Measurements from ENCODE around the gene MYBPC3.

MYBPC3 gene

GRCh38 chr11:47359162-47359561 lies 6.7 kb upstream of the MYBPC3 start:
- DNase-seq (ENCODE audit: low read depth in 2 of 2, low spot score in 1 of 2) = no peak

GRCh38 chr11:47358731-47359051 lies 6.2 kb upstream of the MYBPC3 start:
- no peak for DNase-seq (ENCODE audit: low read depth in 2 of 2, low spot score in 1 of 2)

- no peak for DNase-seq (ENCODE audit: low read depth in 2 of 2, low spot score in 1 of 2)
Measured at GRCh38 chr11:47357985-47358730, 5.7 kb upstream of the MYBPC3 start.

GRCh38 chr11:47356998-47357329 lies 4.5 kb upstream of the MYBPC3 start:
- DNase-seq (ENCODE audit: low read depth in 2 of 2, low spot score in 1 of 2) = no peak

GRCh38 chr11:47356129-47356997 lies 3.9 kb upstream of the MYBPC3 start:
- DNase-seq (ENCODE audit: low read depth in 2 of 2, low spot score in 1 of 2) = no peak

GRCh38 chr11:47355283-47356128 lies 3.0 kb upstream of the MYBPC3 start:
- DNase-seq (ENCODE audit: low read depth in 2 of 2, low spot score in 1 of 2) = no peak

GRCh38 chr11:47354913-47355282 lies 2.4 kb upstream of the MYBPC3 start:
- DNase-seq (ENCODE audit: low read depth in 2 of 2, low spot score in 1 of 2) = no peak

- DNase-seq (ENCODE audit: low read depth in 2 of 2, low spot score in 1 of 2) = no peak
Measured at GRCh38 chr11:47353978-47354774, 1.7 kb upstream of the MYBPC3 start.

GRCh38 chr11:47351156-47352126 lies 1.1 kb downstream of the MYBPC3 start:
- DNase-seq (ENCODE audit: low read depth in 2 of 2, low spot score in 1 of 2) = no peak

- DNase-seq (ENCODE audit: low read depth in 2 of 2, low spot score in 1 of 2) = no peak
Measured at GRCh38 chr11:47350315-47350714, 2.2 kb downstream of the MYBPC3 start.

- no peak for DNase-seq (ENCODE audit: low read depth in 2 of 2, low spot score in 1 of 2)
Measured at GRCh38 chr11:47349521-47350095, 2.9 kb downstream of the MYBPC3 start.

- DNase-seq (ENCODE audit: low read depth in 2 of 2, low spot score in 1 of 2) = no peak
Measured at GRCh38 chr11:47348859-47349258, 3.6 kb downstream of the MYBPC3 start.

GRCh38 chr11:47348131-47348802 lies 4.2 kb downstream of the MYBPC3 start:
- no peak for DNase-seq (ENCODE audit: low read depth in 2 of 2, low spot score in 1 of 2)

GRCh38 chr11:47347137-47347536 lies 5.4 kb downstream of the MYBPC3 start:
- DNase-seq (ENCODE audit: low read depth in 2 of 2, low spot score in 1 of 2) = no peak

- DNase-seq (ENCODE audit: low read depth in 2 of 2, low spot score in 1 of 2) = no peak
Measured at GRCh38 chr11:47345890-47346563, 6.5 kb downstream of the MYBPC3 start.

GRCh38 chr11:47342854-47343253 lies 9.6 kb downstream of the MYBPC3 start:
- DNase-seq (ENCODE audit: low read depth in 2 of 2, low spot score in 1 of 2) = no peak

- DNase-seq (ENCODE audit: low read depth in 2 of 2, low spot score in 1 of 2) = no peak
Measured at GRCh38 chr11:47342036-47342803, 10.3 kb downstream of the MYBPC3 start.
